ENCODE results near the gene CYP26A1.

GRCh38 chr10:93098816-93099215, 25.1 kb downstream of the CYP26A1 start:
- no peak for TF ChIP-seq CTCF (IDR thresholded peaks at IDR 0.05)
- TF ChIP-seq POLR2A (IDR thresholded peaks at IDR 0.05), result no peak
